Ramos (cell line): ENCODE data around the gene TMEM132E.

Experiments
- in situ Hi-C: fragments of 300-500 bp; cut with MboI; formaldehyde crosslinking; loops from one replicate; pipeline ENCODE4 v1.14.3; 2022; ENCODE audit warnings: low sequenced_read_pairs; ENCODE audit not compliant: unreplicated experiment

Gene TMEM132E

DNA sequence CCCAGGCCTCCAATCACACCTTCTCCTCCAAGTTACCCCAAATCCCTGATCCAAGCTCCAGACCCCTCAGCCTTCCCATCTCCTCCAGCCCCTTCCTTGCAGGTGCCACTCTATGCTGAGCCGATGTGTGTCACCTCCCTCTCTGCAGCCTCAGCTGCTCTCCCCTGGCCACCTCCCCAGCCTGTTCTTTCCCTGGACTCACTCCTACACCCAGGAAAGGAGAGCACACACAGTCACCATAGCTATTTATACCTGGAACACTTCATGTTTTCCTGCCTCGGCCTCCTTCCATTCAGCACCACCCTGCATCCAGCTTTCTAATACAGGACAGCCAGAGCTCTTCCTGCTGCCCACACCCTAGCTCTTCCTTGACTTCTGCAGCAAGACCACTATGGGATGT, 12.5 kb upstream of the TMEM132E start:
- in situ Hi-C loops: no loop called here

- in situ Hi-C loops: no loop called here
These were observed 11.5 kb upstream of the TMEM132E start for GRCh38 chr17:34567691-34568465.

- in situ Hi-C loops: no loop called here
These were observed 10.4 kb upstream of the TMEM132E start for GRCh38 chr17:34568953-34569352.

DNA sequence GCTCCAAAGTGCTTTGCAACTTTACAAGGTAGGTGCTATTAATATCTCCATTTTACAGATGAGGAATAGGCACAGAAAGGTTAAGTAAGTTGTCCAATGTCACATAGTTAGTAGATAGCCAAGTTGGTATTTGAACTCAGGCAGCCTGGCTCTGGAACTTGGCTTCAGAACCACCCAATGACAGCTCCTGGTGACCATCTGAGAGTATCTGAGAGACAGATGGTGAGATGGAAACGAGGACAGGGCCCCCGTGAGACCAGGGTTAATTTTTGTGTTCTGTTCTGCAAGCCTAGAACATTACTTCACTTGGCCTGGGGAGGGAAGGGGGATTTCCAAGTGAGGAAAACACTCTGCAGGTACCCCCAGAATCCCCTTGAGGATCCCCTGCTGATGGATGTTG, 9.8 kb upstream of the TMEM132E start:
- in situ Hi-C loops: no loop called here

GRCh38 chr17:34570506-34570905, 8.9 kb upstream of the TMEM132E start:
- in situ Hi-C loops: no loop called here

DNA sequence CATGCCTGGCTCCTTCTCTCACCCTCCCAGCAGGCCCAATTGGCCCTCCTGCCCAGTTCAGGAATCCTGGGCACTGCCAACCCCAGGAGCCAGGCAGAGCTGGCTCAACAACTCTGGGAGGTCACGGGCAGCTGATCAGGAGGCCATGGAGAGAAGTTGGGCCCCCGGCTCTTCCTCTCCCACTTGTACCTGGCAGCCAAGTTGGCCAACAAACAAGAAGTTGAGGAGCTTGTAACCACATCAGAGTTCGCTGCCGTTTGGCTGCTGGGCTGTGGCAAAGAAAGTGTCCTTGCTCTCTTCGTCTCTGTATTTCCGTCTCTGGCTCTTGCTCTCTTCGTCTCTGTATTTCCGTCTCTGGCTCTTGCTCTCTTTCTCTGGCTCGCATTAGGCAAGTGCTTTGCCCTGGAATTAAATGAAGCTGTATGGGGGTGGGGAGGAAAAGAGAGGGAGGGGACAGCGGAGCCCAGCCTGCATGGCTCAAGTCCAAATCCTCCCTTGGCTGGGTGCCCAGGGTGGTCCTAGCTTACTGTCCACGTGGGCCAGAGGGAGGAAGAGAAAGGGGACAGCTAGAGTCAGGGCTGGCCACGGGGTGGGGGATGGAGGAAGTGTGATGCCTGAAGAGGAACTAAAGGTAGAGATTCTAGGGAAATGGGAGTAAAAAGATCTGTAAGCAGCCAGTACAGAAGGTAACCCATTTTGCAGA, 7.8 kb upstream of the TMEM132E start:
- in situ Hi-C loops: no loop called here

DNA sequence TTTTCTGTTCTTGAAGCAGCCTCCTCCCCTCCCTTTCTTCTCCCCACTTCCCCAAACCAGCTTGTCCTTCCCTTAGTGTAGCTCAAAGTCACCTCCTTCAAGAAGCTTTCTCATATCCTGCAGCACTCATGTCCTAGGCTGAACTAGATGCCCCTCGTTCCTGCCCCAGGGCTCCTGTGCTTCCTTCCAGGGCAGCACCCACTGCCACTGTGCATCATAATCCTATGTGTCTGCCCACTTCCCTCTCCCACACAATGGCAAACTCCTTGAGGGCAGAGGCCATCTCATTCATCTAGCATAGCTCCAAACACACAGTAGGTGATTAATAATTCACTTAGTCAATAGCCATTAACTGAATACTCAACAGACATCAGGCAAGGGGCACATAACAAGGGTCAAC, 6.9 kb upstream of the TMEM132E start:
- in situ Hi-C loops: no loop called here

GRCh38 chr17:34575182-34575581, 4.2 kb upstream of the TMEM132E start:
- in situ Hi-C loops: no loop called here

- in situ Hi-C loops: no loop called here
These were observed 1.4 kb upstream of the TMEM132E start for GRCh38 chr17:34578016-34578415.

DNA sequence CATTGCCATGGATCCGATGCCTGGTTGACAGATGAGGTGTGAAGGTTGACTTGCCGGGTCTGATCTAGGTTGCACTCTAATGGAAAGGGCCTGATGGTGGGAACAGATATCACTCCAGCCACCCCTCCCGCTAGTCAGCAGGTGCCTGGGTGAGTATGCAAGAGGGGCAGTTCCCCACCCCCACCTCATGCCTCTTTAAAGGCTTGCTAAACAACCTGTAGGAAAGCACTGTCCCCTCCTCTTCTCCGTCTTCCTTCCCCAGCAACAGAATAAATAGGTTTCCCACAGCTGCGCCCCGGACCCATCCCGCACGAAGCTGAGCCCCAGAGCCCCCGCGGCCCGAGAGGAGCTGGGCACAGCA, 746 bp upstream of the TMEM132E start:
- in situ Hi-C loops: no loop called here

DNA sequence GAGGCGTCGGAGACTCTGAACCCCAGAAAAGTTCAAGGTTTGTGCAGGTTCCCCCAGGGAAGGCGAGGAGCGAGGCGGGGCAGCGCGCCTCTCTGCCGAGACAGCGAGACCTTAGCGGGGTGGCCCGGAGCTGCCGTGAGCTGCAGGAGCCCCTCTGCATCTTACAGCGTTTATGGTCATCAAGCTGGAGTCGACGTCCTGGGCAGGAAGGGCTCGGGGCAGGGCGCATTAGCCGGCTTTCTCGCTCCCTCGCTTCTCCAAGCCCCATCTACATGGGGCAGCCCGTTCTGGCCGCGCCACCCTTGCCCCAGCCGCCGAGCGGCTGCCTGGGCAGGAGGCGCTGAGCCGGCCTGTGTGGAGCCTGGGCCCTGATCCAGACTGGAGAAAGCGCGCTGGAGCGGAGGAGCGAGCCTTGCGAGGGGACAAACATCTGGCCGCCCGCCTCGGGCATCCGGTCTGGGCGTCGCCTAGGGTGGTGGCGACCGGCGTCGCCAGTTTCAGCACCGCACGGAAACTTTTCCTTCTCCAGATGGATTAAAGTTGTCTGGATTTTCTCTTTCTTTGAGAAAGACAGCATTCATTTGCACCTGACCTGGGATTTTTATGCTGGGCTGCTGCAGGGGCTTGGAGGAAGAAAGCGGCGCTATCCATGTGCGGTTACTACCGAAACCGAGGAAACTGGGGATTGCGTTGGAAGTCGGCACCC, 750 bp downstream of the TMEM132E start:
- in situ Hi-C loops: no loop called here

- in situ Hi-C loops: no loop called here
These were observed 1.5 kb downstream of the TMEM132E start for GRCh38 chr17:34580685-34581445.

DNA sequence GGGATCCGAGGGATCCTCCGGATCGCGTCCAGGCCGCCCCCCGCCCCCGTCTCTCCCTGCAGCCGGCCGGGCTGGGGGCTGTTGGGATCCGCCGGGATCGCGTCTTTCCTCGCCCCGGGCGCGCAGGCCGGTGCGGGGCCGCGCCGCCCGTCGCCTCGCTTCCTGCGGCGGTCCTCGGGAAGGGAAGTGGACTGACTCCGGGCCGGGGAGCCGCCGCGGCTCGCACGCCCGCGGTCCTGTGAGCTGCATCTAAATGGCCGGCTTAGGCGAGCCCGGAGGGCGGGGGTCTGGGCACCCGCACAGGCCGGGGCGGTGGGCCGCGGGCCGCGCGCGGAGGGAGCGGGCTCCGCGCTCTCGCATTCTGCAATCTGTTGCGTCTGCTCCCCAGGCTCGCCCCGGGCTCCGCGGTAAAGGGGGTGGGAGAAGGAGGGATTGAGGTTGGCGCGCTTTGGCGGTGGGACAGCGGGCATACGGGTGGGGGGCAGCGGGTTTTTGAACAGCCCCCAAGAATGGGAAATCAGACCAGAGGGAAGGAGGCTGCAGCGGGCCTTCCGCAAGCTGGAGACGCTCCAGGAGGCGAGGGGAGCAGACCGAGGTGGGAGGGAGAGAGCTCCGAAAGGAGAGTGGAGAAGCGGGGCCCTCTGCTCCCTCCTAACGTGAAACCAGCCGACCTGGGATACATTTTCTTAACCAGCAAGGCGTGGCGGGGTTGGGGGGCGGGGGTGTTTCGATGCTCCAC, 2.2 kb downstream of the TMEM132E start:
- in situ Hi-C loops: no loop called here

- in situ Hi-C loops: no loop called here
These were observed 3.0 kb downstream of the TMEM132E start for GRCh38 chr17:34582185-34582900.

DNA sequence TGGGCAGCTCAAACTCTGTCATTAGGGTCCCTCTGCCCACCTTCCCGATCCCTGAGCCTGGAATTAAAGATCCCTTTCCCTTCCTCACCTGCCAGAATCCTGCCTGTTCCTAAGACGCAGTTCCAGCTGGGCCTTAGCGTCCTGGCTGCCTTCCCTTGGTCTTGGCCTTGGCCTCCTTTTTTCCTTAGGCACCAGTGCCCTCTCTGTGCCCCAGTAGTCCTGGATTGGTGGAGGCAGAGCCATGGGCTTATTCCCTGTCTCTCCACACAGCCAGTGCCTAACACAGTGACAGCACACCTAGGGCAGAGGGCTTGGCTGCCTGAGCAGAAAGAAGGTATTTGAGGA, 3.5 kb downstream of the TMEM132E start:
- in situ Hi-C loops: no loop called here

GRCh38 chr17:34584805-34585416, 5.5 kb downstream of the TMEM132E start:
- in situ Hi-C loops: no loop called here

GRCh38 chr17:34586346-34586846, 7.0 kb downstream of the TMEM132E start:
- in situ Hi-C loops: no loop called here

GRCh38 chr17:34588266-34588665, 8.9 kb downstream of the TMEM132E start:
- in situ Hi-C loops: no loop called here
